ENCODE results near the gene ITCH. TPM values are rescaled to one million over a fixed set of nuclear protein-coding genes. Genes with fewer than 3 reads are reported as not detected.
"Not testable (repeated sequence)": the region's sequence is repeated elsewhere in the genome, so short reads cannot be mapped to it uniquely, and the experiment has no call there.

Gene ITCH
- polyA plus RNA-seq, 3 donors, result 13.3 to 26.6 (median 19.9) TPM

GRCh38 chr20:34377072-34377847, 14.2 kb downstream of the ITCH start:
- H3K4me1 Mint-ChIP-seq, result no peaks in the 10 kb centered on the region

GRCh38 chr20:34382174-34382573, 19.1 kb downstream of the ITCH start:
- H4K20me1 ChIP-seq (ENCODE audit: insufficient read depth, low read length), result peaks cover 97% of the 10 kb centered on the region
- H3K27ac Mint-ChIP-seq, result no peak overlapping the region
- H3K4me3 Mint-ChIP-seq, result no peak overlapping the region

More at GRCh38 chr20:34377072-34377847, 14.2 kb downstream of the ITCH start:
- Histone ChIP-seq H3K36me3 (replicated peaks in 1 of 2; ENCODE audit: control insufficient read depth in 1 of 2, insufficient read depth in 2 of 2, low read length in 2 of 2) (peaks cover 14 to 69% of the 10 kb centered on the region in 2 donors), H3K27me3 (ENCODE audit: control insufficient read depth in 2 of 2, insufficient read depth in 2 of 2, low read length in 2 of 2) (no peaks in the 10 kb centered on the region), H3K4me3 (replicated peaks in 1 of 3; ENCODE audit: low read depth in 2 of 3, low read length in 3 of 3) (no peak overlapping the region), H3K9me3 (replicated peaks in 1 of 2; ENCODE audit: control insufficient read depth in 1 of 2, insufficient read depth in 1 of 2, low read length in 2 of 2) (no peaks in the 10 kb centered on the region), H3K4me2 (replicated peaks; ENCODE audit: extremely low read depth, low read length, poor library complexity, severe bottlenecking) (no peak overlapping the region), H3K4me1 (ENCODE audit: control insufficient read depth in 1 of 2, insufficient read depth in 2 of 2, low read length in 2 of 2) (no peaks in the 10 kb centered on the region), H2AFZ (ENCODE audit: insufficient read depth, low read depth, low read length, poor library complexity, severe bottlenecking) (no peak overlapping the region), H4K20me1 (ENCODE audit: insufficient read depth, low read length) (peaks cover 96% of the 10 kb centered on the region), H3K79me2 (ENCODE audit: insufficient read depth, low read length) (peaks cover 95% of the 10 kb centered on the region), H3K9ac (ENCODE audit: insufficient read depth, low read length, poor library complexity, severe bottlenecking) (no peak overlapping the region), H3K27ac (ENCODE audit: low read depth in 1 of 2, low read length in 2 of 2) (no peak overlapping the region)
- 99% methylated on average over 10 of the region's 16 CpGs for WGBS (ENCODE audit: insufficient coverage)
- no peaks in the 10 kb centered on the region for H3K27me3 Mint-ChIP-seq (ENCODE audit: low read depth in 3 of 3)
- no peaks in the 10 kb centered on the region for H3K9me3 Mint-ChIP-seq
- TF ChIP-seq, protein P1, sequence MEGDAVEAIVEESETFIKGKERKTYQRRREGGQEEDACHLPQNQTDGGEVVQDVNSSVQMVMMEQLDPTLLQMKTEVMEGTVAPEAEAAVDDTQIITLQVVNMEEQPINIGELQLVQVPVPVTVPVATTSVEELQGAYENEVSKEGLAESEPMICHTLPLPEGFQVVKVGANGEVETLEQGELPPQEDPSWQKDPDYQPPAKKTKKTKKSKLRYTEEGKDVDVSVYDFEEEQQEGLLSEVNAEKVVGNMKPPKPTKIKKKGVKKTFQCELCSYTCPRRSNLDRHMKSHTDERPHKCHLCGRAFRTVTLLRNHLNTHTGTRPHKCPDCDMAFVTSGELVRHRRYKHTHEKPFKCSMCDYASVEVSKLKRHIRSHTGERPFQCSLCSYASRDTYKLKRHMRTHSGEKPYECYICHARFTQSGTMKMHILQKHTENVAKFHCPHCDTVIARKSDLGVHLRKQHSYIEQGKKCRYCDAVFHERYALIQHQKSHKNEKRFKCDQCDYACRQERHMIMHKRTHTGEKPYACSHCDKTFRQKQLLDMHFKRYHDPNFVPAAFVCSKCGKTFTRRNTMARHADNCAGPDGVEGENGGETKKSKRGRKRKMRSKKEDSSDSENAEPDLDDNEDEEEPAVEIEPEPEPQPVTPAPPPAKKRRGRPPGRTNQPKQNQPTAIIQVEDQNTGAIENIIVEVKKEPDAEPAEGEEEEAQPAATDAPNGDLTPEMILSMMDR (IDR thresholded peaks at IDR 0.05), result no peak
- peaks cover 32 to 69% of the 10 kb centered on the region in 2 donors for H3K36me3 Mint-ChIP-seq
- H3K4me3 Mint-ChIP-seq, result no peak overlapping the region
- DNase-seq, result no peak
- intact Hi-C loops (cut with micrococcal nuclease), result no loop called here
- H3K27ac Mint-ChIP-seq, result peak overlapping the region in 3 of 7 donors; percentile 33 to 52 (median 50)

GRCh38 chr20:34382877-34383455, 19.9 kb downstream of the ITCH start:
- H3K4me3 ChIP-seq (replicated peaks in 1 of 3; ENCODE audit: low read depth in 2 of 3, low read length in 3 of 3); H3K27me3 Mint-ChIP-seq (ENCODE audit: low read depth in 3 of 3); H3K4me3 Mint-ChIP-seq; H2AFZ ChIP-seq (ENCODE audit: insufficient read depth, low read depth, low read length, poor library complexity, severe bottlenecking); H3K27ac ChIP-seq (ENCODE audit: low read depth in 1 of 2, low read length in 2 of 2); DNase-seq; H3K9me3 Mint-ChIP-seq; H3K4me2 ChIP-seq (replicated peaks; ENCODE audit: extremely low read depth, low read length, poor library complexity, severe bottlenecking); H3K27ac Mint-ChIP-seq; H3K9ac ChIP-seq (ENCODE audit: insufficient read depth, low read length, poor library complexity, severe bottlenecking); H3K9me3 ChIP-seq (replicated peaks in 1 of 2; ENCODE audit: control insufficient read depth in 1 of 2, insufficient read depth in 1 of 2, low read length in 2 of 2); H3K27me3 ChIP-seq (ENCODE audit: control insufficient read depth in 2 of 2, insufficient read depth in 2 of 2, low read length in 2 of 2); intact Hi-C loops (cut with micrococcal nuclease): not testable (repeated sequence)
- peaks cover 21% of the 10 kb centered on the region for H3K4me1 Mint-ChIP-seq
- Histone ChIP-seq H3K79me2 (ENCODE audit: insufficient read depth, low read length) (peaks cover 95% of the 10 kb centered on the region), H3K4me1 (ENCODE audit: control insufficient read depth in 1 of 2, insufficient read depth in 2 of 2, low read length in 2 of 2) (peaks cover 15 to 19% of the 10 kb centered on the region in 2 donors), H4K20me1 (ENCODE audit: insufficient read depth, low read length) (peaks cover 97% of the 10 kb centered on the region), H3K36me3 (replicated peaks in 1 of 2; ENCODE audit: control insufficient read depth in 1 of 2, insufficient read depth in 2 of 2, low read length in 2 of 2) (peaks cover 0 to 29% of the 10 kb centered on the region in 2 donors)
- 97% methylated on average over 8 of the region's 14 CpGs for WGBS (ENCODE audit: insufficient coverage)
- H3K36me3 Mint-ChIP-seq, result peaks cover 13 to 49% of the 10 kb centered on the region in 2 donors

More at GRCh38 chr20:34382174-34382573, 19.1 kb downstream of the ITCH start:
- peaks cover 16 to 56% of the 10 kb centered on the region in 2 donors for H3K36me3 Mint-ChIP-seq
- no peak overlapping the region for H3K4me3 ChIP-seq (replicated peaks in 1 of 3; ENCODE audit: low read depth in 2 of 3, low read length in 3 of 3)
- 93% methylated on average over 2 of the region's 3 CpGs for WGBS (ENCODE audit: insufficient coverage)
- peaks cover under 1 to 32% of the 10 kb centered on the region in 2 donors for H3K36me3 ChIP-seq (replicated peaks in 1 of 2; ENCODE audit: control insufficient read depth in 1 of 2, insufficient read depth in 2 of 2, low read length in 2 of 2)
- TF ChIP-seq, protein P1 (IDR thresholded peaks at IDR 0.05), result no peak
- H2AFZ ChIP-seq (ENCODE audit: insufficient read depth, low read depth, low read length, poor library complexity, severe bottlenecking), result no peak overlapping the region
- H3K4me2 ChIP-seq (replicated peaks; ENCODE audit: extremely low read depth, low read length, poor library complexity, severe bottlenecking), result no peak overlapping the region
- no peak overlapping the region for H3K27ac ChIP-seq (ENCODE audit: low read depth in 1 of 2, low read length in 2 of 2)
- H3K9me3 Mint-ChIP-seq, result no peaks in the 10 kb centered on the region
- no peaks in the 10 kb centered on the region for H3K9me3 ChIP-seq (replicated peaks in 1 of 2; ENCODE audit: control insufficient read depth in 1 of 2, insufficient read depth in 1 of 2, low read length in 2 of 2)
- H3K4me1 Mint-ChIP-seq, result peaks cover 21% of the 10 kb centered on the region
- no peak for DNase-seq
- H3K27me3 Mint-ChIP-seq (ENCODE audit: low read depth in 3 of 3), result no peaks in the 10 kb centered on the region
- intact Hi-C loops (cut with micrococcal nuclease), result no loop called here
- H3K9ac ChIP-seq (ENCODE audit: insufficient read depth, low read length, poor library complexity, severe bottlenecking), result no peak overlapping the region
- H3K79me2 ChIP-seq (ENCODE audit: insufficient read depth, low read length), result peaks cover 95% of the 10 kb centered on the region
- H3K27me3 ChIP-seq (ENCODE audit: control insufficient read depth in 2 of 2, insufficient read depth in 2 of 2, low read length in 2 of 2), result no peaks in the 10 kb centered on the region
- peaks cover 15 to 19% of the 10 kb centered on the region in 2 donors for H3K4me1 ChIP-seq (ENCODE audit: control insufficient read depth in 1 of 2, insufficient read depth in 2 of 2, low read length in 2 of 2)
